Renal cortex interstitium (tissue), 15 donors: ENCODE data around the gene PDC. TPM values are rescaled to one million over a fixed set of nuclear protein-coding genes. Genes with fewer than 3 reads are reported as not detected.
A peak's percentile ranks its signal among the peaks of the same experiment; 100 is the strongest.

ENCODE experiments used
- DNase-seq, 11 donors: peaks; one replicate each; pipeline ENCODE4 v3.0.0-alpha.2; 2013; ENCODE audit warnings: low read depth in 9 of 11, low spot score in 4 of 11; ENCODE audit errors: extremely low read depth in 1 of 11
- long read RNA-seq, 16 experiments: transcript quantifications; one replicate each; lab custom pipeline, GENCODE V29; 2026
- polyA plus RNA-seq, 3 donors: library from polyadenylated mRNA; unstranded; fragments of 120-200 nt; gene quantifications; one replicate each; pipeline ENCODE4 v1.2.1, GENCODE V29; 2013; ENCODE audit not compliant: insufficient read length in 3 of 3

PDC gene
- under 1 TPM; 0.11 to 0.39 (median 0.26) TPM for polyA plus RNA-seq
- long read RNA-seq, donor 1, result 0 reads
- long read RNA-seq, donor 2, result 0 reads
- long read RNA-seq, donor 3, result 0 reads
- long read RNA-seq, donor 4, partial matches to known transcripts, result 22 of 22 reads
- long read RNA-seq, donor 4, other reads (novel, unspliced or antisense), result 0 of 22 reads
- long read RNA-seq, donor 5, result 0 reads
- long read RNA-seq, donor 6, result 0 reads
- long read RNA-seq, donor 7, result 0 reads
- long read RNA-seq, donor 8, result 0 reads
- long read RNA-seq, donor 9, result 0 reads
- long read RNA-seq, donor 10, result 0 reads
- long read RNA-seq, donor 11, result 0 reads
- long read RNA-seq, donor 12, result 0 reads
- long read RNA-seq, donor 13, result 0 reads
- long read RNA-seq, donor 14, result 0 reads
- long read RNA-seq, donor 15, result 0 reads
- long read RNA-seq, donor 16, result 0 reads

- no peak for DNase-seq
Measured at GRCh38 chr1:186461014-186461413, at the start of gene PDC. TSS of gene PDC (minus strand) at chr1:186461114. CDS start at chr1:186449459, 11,655 bp downstream.

- no peak for DNase-seq
Measured at GRCh38 chr1:186503190-186503589, 42.3 kb upstream of the PDC start.

- no peak for DNase-seq
Measured at GRCh38 chr1:186502087-186502486, 41.2 kb upstream of the PDC start.

GRCh38 chr1:186500804-186501203 is 39.9 kb upstream of the PDC start:
- no peak for DNase-seq

- DNase-seq, result no peak
Measured at GRCh38 chr1:186499571-186499970, 38.7 kb upstream of the PDC start.

- DNase-seq, result no peak
Measured at GRCh38 chr1:186498695-186499389, 37.9 kb upstream of the PDC start.

GRCh38 chr1:186498071-186498470 is 37.2 kb upstream of the PDC start:
- DNase-seq, result no peak

- DNase-seq, result no peak
Measured at GRCh38 chr1:186497651-186498050, 36.7 kb upstream of the PDC start.

DNA sequence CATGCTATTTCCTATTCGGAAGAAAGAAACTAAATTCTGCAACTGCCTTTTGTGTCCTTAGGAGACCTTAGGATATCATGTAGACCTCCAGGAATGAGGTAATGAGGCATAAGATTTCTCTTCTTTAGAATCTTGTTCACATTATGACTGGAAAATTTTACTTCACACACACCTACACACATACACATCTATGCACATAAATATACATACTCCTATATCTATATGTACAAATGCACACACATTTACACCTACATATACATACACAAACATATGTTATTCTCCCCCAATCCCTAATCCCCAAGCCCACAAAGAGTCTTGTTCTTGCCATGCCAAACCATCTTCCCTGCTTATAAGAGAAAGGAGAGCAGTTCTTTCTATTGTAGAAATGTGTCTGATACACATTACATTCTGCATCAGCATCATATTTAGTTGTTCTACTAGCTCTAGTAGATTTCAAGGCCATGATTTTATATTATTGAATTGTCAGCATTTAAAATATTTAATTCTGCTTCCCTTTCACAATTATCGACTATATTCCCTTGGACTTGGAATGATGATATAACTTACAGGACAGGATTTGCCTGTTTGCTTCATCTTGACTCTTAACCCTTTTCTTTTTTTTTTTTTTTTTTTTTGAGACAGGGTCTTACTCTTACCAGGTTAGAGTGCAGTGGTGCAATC is 35.4 kb upstream of the PDC start:
- no peak for DNase-seq

GRCh38 chr1:186494832-186495271 is 33.9 kb upstream of the PDC start:
- no peak for DNase-seq

DNA sequence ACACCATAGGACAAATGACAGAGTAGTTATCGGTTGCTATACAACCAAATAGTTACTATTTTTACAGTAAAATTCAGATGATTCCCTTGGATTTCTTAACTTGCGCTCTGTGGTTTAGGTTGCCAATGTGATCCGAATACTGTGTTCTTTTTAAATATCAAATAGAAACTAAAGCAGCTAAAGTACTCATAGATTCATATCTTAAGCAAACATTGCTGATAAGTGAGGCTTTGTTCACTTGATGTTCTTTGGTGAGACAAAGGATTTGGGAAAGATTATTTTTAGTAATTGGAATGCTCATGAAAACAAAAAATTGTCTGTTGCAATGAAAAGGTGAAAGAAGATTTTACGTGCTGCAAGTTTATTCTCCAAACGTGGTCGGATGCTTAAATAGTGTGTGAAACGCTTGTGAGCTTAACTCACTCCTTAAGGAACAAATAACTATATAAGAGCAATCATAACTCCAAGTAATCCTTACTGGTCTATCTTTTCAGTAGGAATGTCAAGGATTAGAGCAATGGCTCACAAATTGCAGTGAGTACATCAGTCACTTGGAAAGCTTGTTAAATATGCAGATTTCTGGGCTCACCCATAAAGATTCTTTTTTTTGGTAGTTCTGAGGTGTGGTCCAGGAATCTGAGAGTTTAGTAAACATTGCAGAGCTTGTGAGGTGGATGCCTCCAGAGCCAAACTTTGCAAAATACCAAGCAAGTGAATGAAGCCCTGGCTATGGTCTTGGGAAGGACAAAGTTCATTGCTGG is 31.8 kb upstream of the PDC start:
- no peak for DNase-seq

GRCh38 chr1:186491336-186491735 is 30.4 kb upstream of the PDC start:
- DNase-seq, result no peak

DNA sequence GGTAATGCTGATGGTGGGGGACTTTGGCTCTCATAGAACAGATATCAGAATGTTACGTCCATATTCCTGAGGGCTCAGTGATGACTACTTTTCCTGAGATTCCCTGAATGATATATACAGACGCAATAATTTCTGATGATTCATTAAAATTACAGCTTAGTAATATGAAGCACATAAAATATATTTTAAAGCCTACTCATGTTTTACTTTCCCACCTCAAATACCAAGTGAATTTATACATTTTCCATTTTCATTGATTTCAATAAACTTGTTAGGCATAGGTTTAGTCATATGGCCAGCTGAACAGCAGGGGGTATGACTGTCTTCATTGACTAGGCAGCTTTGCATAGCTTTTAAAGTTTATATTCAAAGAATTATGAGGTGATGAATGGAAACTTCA is 26.2 kb upstream of the PDC start:
- no peak for DNase-seq

GRCh38 chr1:186486061-186486460 is 25.1 kb upstream of the PDC start:
- DNase-seq, result no peak

- DNase-seq, result no peak
Measured at GRCh38 chr1:186483561-186483960, 22.6 kb upstream of the PDC start.

- DNase-seq, result peak; percentile 29 to 70 (median 45)
Measured at GRCh38 chr1:186482661-186483255, 21.8 kb upstream of the PDC start.

GRCh38 chr1:186481303-186481888 is 20.5 kb upstream of the PDC start:
- DNase-seq, result no peak

DNA sequence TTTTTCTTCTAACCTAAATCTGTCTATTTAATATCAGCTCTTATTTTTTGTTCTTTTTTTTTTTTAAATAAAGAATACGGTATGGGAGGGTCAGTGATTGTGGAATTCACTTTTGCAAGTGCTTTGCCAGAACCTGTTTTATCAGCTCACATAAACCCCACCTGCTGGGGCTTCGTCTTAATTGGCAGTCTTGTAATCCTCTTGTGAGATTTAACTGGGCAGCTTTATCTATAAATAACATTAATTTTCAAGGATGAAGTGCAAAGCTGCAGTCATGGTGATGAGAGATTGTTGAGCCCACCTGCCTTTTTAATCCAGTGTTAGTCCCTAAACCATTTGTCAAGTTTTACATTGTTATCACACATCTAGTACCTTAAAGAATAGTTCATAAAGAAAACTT is 18.2 kb upstream of the PDC start:
- DNase-seq, result no peak
